HG02678 (cell line): Measurements from ENCODE around the gene CPT1B.
A peak's percentile ranks its signal among the peaks of the same experiment; 100 is the strongest.
"Not testable (repeated sequence)": the region's sequence is repeated elsewhere in the genome, so short reads cannot be mapped to it uniquely, and the experiment has no call there.

Source experiments
- ATAC-seq: cut with Tn5 transposase; IDR thresholded peaks from one replicate; pipeline ENCODE4 v1.9.1; 2021; ENCODE audit warnings: mild to moderate bottlenecking, moderate library complexity; ENCODE audit not compliant: unreplicated experiment

Gene CPT1B

GRCh38 chr22:50547263-50547985 lies 30.8 kb downstream of the CPT1B start:
- no peak for ATAC-seq

- ATAC-seq: no peak
Observed at GRCh38 chr22:50546326-50547262, 31.6 kb downstream of the CPT1B start.

GRCh38 chr22:50545522-50546325 lies 32.5 kb downstream of the CPT1B start, which contains the start of gene KLHDC7B:
TSS of gene KLHDC7B (plus strand) at chr22:50545899. CDS start at chr22:50546244, 345 bp downstream.
- no peak for ATAC-seq

- ATAC-seq: no peak
Observed at GRCh38 chr22:50544746-50545253, 33.4 kb downstream of the CPT1B start.

GRCh38 chr22:50544078-50544745 lies 34.0 kb downstream of the CPT1B start:
- ATAC-seq: no peak

GRCh38 chr22:50542416-50542927 lies 35.8 kb downstream of the CPT1B start:
- ATAC-seq: no peak

- ATAC-seq: not testable (repeated sequence)
Observed at GRCh38 chr22:50541667-50542026, 36.6 kb downstream of the CPT1B start.

- ATAC-seq: no peak
Observed at GRCh38 chr22:50540381-50540780, 37.8 kb downstream of the CPT1B start.

- ATAC-seq: no peak
Observed at GRCh38 chr22:50537765-50538164, 40.5 kb downstream of the CPT1B start.

- no peak for ATAC-seq
Observed at GRCh38 chr22:50536226-50536625, 42.0 kb downstream of the CPT1B start.

GRCh38 chr22:50535113-50535512 lies 43.1 kb downstream of the CPT1B start:
- ATAC-seq: no peak

- not testable (repeated sequence) for ATAC-seq
Observed at GRCh38 chr22:50533856-50534711, 44.1 kb downstream of the CPT1B start.

- ATAC-seq: no peak
Observed at GRCh38 chr22:50532824-50533796, 45.1 kb downstream of the CPT1B start.

GRCh38 chr22:50531962-50532674 lies 46.1 kb downstream of the CPT1B start:
- ATAC-seq: no peak

- ATAC-seq: peak; percentile 31
Observed at GRCh38 chr22:50531546-50531961, 46.7 kb downstream of the CPT1B start.

- no peak for ATAC-seq
Observed at GRCh38 chr22:50530877-50531545, 47.2 kb downstream of the CPT1B start.

GRCh38 chr22:50530580-50530876 lies 47.7 kb downstream of the CPT1B start:
- ATAC-seq: no peak
